Endothelial cell of umbilical vein (primary cell): ENCODE data around the gene SCN1B. TPM values are rescaled to one million over a fixed set of nuclear protein-coding genes. Genes with fewer than 3 reads are reported as not detected.

Source experiments
- BruUV-seq: library from RNA; stranded (reverse); fragments of 400-500 nt; replicated peaks from 2 replicates; lab custom pipeline; 2021; lab: Mats Ljungman, UMichigan
- CTCF ChIA-PET: fragments of 300-600, 350-600 bp; sonication (Branson Sonifier 250); formaldehyde crosslinking; loops from one replicate; lab custom pipeline; 2021; ENCODE audit warnings: antibody characterized with exemption, inconsistent platforms; lab: Charles Lee
- POLR2A ChIA-PET: fragments of 300-600, 350-600 bp; sonication (Branson Sonifier 250); formaldehyde crosslinking; loops from one replicate; lab custom pipeline; 2021; ENCODE audit warnings: antibody characterized with exemption, inconsistent platforms; lab: Charles Lee
- DNase-seq: peaks from one replicate; pipeline ENCODE4 v3.0.0-alpha.2; 2011; ENCODE audit warnings: low read depth, low spot score
- FAIRE-seq: peaks from 2 replicates; lab custom pipeline; 2011; peaks lifted over from hg19 to GRCh38; lab: Jason Lieb, UNC
- H2AFZ ChIP-seq: 2 replicates; pipeline ENCODE4 v1.6.0; 2012; ENCODE audit warnings: low read depth, low read length, control low read depth, inconsistent platforms
- H3K27ac ChIP-seq: 2 replicates; pipeline ENCODE4 v1.5.1; 2011; ENCODE audit warnings: low read depth, mild to moderate bottlenecking, control low read depth, low read length, moderate library complexity; ENCODE audit not compliant: insufficient read depth
- H3K27me3 ChIP-seq, 2 experiments: 2 replicates each; pipeline versions ENCODE4 v1.6.0 to v1.6.1; 2011; ENCODE audit warnings: low read length in 2 of 2, mixed read lengths in 1 of 2; ENCODE audit not compliant: control insufficient read depth in 2 of 2, insufficient read depth in 2 of 2
- H3K36me3 ChIP-seq, 2 experiments: 2 replicates in 1 of 2; 3 replicates in 1 of 2; pipeline ENCODE4 v1.5.1; 2011; ENCODE audit warnings: low read length in 2 of 2, mild to moderate bottlenecking in 1 of 2, moderate library complexity in 1 of 2; ENCODE audit not compliant: control insufficient read depth in 2 of 2, insufficient read depth in 2 of 2; ENCODE audit errors: extremely low read depth in 1 of 2
- H3K4me1 ChIP-seq: 3 replicates; pipeline ENCODE4 v1.5.1; 2011; ENCODE audit warnings: mild to moderate bottlenecking, low read length; ENCODE audit not compliant: control insufficient read depth, insufficient read depth; ENCODE audit errors: extremely low read depth
- H3K4me2 ChIP-seq: 2 replicates; pipeline ENCODE4 v1.6.1; 2011; ENCODE audit warnings: low read length, control low read depth, mixed read lengths; ENCODE audit not compliant: insufficient read depth
- H3K4me3 ChIP-seq, 3 experiments: fragments of 200-600 bp in 1 of 3; sonication (generic), shearing (Covaris generic) in 1 of 3; replicated peaks in 1 of 3; 2 replicates each; pipeline ENCODE4 v1.5.1; 2011 to 2016; ENCODE audit warnings: control low read depth in 3 of 3, low read length in 3 of 3, mild to moderate bottlenecking in 2 of 3, inconsistent platforms in 1 of 3, low read depth in 1 of 3, moderate library complexity in 1 of 3; ENCODE audit not compliant: insufficient read depth in 1 of 3
- H3K79me2 ChIP-seq: 2 replicates; pipeline ENCODE4 v1.6.0; 2012; ENCODE audit warnings: low read length, inconsistent platforms; ENCODE audit not compliant: control insufficient read depth, insufficient read depth
- H3K9ac ChIP-seq: replicated peaks from 2 replicates; pipeline ENCODE3; 2011; ENCODE audit warnings: low read length, control low read depth; ENCODE audit not compliant: insufficient read depth; ENCODE audit errors: extremely low read depth
- H3K9me1 ChIP-seq: replicated peaks from 3 replicates; pipeline ENCODE4 v1.6.0; 2011; ENCODE audit warnings: mild to moderate bottlenecking, low read length; ENCODE audit not compliant: control insufficient read depth, insufficient read depth; ENCODE audit errors: extremely low read depth
- H3K9me3 ChIP-seq: replicated peaks from 2 replicates; pipeline ENCODE4 v1.5.1; 2012; ENCODE audit warnings: low read length, inconsistent platforms; ENCODE audit not compliant: control insufficient read depth, insufficient read depth
- H4K20me1 ChIP-seq: replicated peaks from 2 replicates; pipeline ENCODE3; 2011; ENCODE audit warnings: mild to moderate bottlenecking, low read length; ENCODE audit not compliant: control insufficient read depth, insufficient read depth; ENCODE audit errors: extremely low read depth
- EZH2 ChIP-seq: IDR thresholded peaks from 2 replicates; pipeline ENCODE4 v1.6.1; 2012; ENCODE audit warnings: borderline replicate concordance, low read depth, mild to moderate bottlenecking, moderate library complexity, low read length, inconsistent platforms; ENCODE audit not compliant: severe bottlenecking
- FOS ChIP-seq: IDR thresholded peaks from 2 replicates; pipeline ENCODE4 v1.6.1; 2011; ENCODE audit warnings: mild to moderate bottlenecking, low read length, moderate library complexity, borderline replicate concordance; ENCODE audit not compliant: insufficient read depth
- JUN ChIP-seq: IDR thresholded peaks from 2 replicates; pipeline ENCODE4 v1.6.1; 2011; ENCODE audit warnings: borderline replicate concordance, low read depth; ENCODE audit not compliant: insufficient read length, insufficient read depth
- POLR2AphosphoS5 ChIP-seq: IDR thresholded peaks from 2 replicates; pipeline ENCODE4 v1.6.1; 2012; ENCODE audit warnings: low read depth, mild to moderate bottlenecking, control low read depth, low read length, moderate library complexity; ENCODE audit not compliant: insufficient read depth
- dilution Hi-C: fragments of 300-500 bp; cut with MboI; formaldehyde crosslinking; loops from one replicate; pipeline ENCODE4 v1.15.0; 2019; ENCODE audit warnings: low sequenced_read_pairs; ENCODE audit not compliant: extremely low pct_ligation_motif_present
- intact Hi-C: fragments of 100-400 bp; cut with micrococcal nuclease; formaldehyde crosslinking; loops from one replicate; pipeline ENCODE4 v1.10.0; 2022
- polyA plus RNA-seq, 4 experiments: library from polyadenylated mRNA; depleted of rRNA in 3 of 4; stranded (reverse) in 3 of 4; unstranded in 1 of 4; fragments of >200 nt; gene quantifications; 2 replicates each; pipeline versions ENCODE4 v1.2.1 to v1.2.3, GENCODE V29; 2011 to 2012; ENCODE audit warnings: missing spikeins in 1 of 4
- total RNA-seq: library from RNA; stranded (reverse); gene quantifications from 2 replicates; pipeline ENCODE4 v1.2.3, GENCODE V29; 2021
- TF ChIP-seq, protein P1 (sequence below), 2 donors: IDR thresholded peaks; 1 replicate in 1 of 2; 2 replicates in 1 of 2; pipeline ENCODE4 v1.5.1; 2011; ENCODE audit warnings: low read length in 2 of 2, mild to moderate bottlenecking in 2 of 2, moderate library complexity in 2 of 2, control low read depth in 1 of 2, inconsistent platforms in 1 of 2, low read depth in 1 of 2; ENCODE audit not compliant: insufficient read depth in 1 of 2; ENCODE audit errors: extremely low read depth in 1 of 2

The SCN1B gene
- total and polyA plus RNA-seq, 2 donors (not counting 3 experiments of a cell fraction or from before 2014, with no cell fraction given), result 11.2 to 14.2 TPM

- no peak overlapping the region for H3K4me3 ChIP-seq
- H3K4me2 ChIP-seq, result no peak overlapping the region
- TF ChIP-seq JUN (no peak), FOS (no peak), EZH2 (no peak), POLR2AphosphoS5 (no peak)
- TF ChIP-seq, protein P1, sequence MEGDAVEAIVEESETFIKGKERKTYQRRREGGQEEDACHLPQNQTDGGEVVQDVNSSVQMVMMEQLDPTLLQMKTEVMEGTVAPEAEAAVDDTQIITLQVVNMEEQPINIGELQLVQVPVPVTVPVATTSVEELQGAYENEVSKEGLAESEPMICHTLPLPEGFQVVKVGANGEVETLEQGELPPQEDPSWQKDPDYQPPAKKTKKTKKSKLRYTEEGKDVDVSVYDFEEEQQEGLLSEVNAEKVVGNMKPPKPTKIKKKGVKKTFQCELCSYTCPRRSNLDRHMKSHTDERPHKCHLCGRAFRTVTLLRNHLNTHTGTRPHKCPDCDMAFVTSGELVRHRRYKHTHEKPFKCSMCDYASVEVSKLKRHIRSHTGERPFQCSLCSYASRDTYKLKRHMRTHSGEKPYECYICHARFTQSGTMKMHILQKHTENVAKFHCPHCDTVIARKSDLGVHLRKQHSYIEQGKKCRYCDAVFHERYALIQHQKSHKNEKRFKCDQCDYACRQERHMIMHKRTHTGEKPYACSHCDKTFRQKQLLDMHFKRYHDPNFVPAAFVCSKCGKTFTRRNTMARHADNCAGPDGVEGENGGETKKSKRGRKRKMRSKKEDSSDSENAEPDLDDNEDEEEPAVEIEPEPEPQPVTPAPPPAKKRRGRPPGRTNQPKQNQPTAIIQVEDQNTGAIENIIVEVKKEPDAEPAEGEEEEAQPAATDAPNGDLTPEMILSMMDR (IDR thresholded peaks at IDR 0.05; ENCODE audit: extremely low read depth in 1 of 2, insufficient read depth in 1 of 2, low read depth in 1 of 2, low read length in 2 of 2), result no peak
- POLR2A ChIA-PET, result no interaction called here
- H3K9me1 ChIP-seq, result no peaks in the 10 kb centered on the region
- no peaks in the 10 kb centered on the region for H3K36me3 ChIP-seq
- no peaks in the 10 kb centered on the region for H3K4me1 ChIP-seq
- DNase-seq (no peak), FAIRE-seq (no peak)
- intact Hi-C loops, result no loop called here
- CTCF ChIA-PET, result interaction anchor here (4.4 kb wide), 1 partner anchor 9 kb away, joined by 35 read pairs; no protein-coding TSS in a partner anchor
- no peak overlapping the region for H3K27ac ChIP-seq
- no peak overlapping the region for H3K9ac ChIP-seq
- H3K79me2 ChIP-seq, result no peaks in the 10 kb centered on the region
- peaks cover 0 to 3% of the 10 kb centered on the region in 2 experiments for H3K27me3 ChIP-seq
- no peaks in the 10 kb centered on the region for H4K20me1 ChIP-seq
- BruUV-seq, result no TSS peak
- dilution Hi-C loops, result no loop called here
- no peaks in the 10 kb centered on the region for H3K9me3 ChIP-seq
- no peak overlapping the region for H2AFZ ChIP-seq
Observed at GRCh38 chr19:35052599-35053190, 22.4 kb downstream of the SCN1B start.
